Measurements from ENCODE around the gene CACNG4.

GRCh38 chr17:67055041-67055443, 90.5 kb downstream of the CACNG4 start:
- no peak for TF ChIP-seq BACH2 (CRISPR knock-in tag; IDR thresholded peaks at IDR 0.05; ENCODE audit: borderline replicate concordance)
- TF ChIP-seq CREB5 (CRISPR knock-in tag; IDR thresholded peaks at IDR 0.05; ENCODE audit: low read depth), result no peak
- TF ChIP-seq PATZ1 (CRISPR knock-in tag; IDR thresholded peaks at IDR 0.05; ENCODE audit: borderline replicate concordance), result no peak
- no peak for TF ChIP-seq ARNTL (CRISPR knock-in tag; IDR thresholded peaks at IDR 0.05; ENCODE audit: borderline replicate concordance, low read depth)
- TF ChIP-seq ZFP30 (CRISPR knock-in tag; IDR thresholded peaks at IDR 0.05), result no peak
- no peak for TF ChIP-seq TSHZ2 (CRISPR knock-in tag; IDR thresholded peaks at IDR 0.05)

Measured in SK-N-SH treated with all-trans-retinoic acid at 6 μM for 48 hours (cell line).